Naive thymus-derived CD8-positive, alpha-beta T cell (primary cell): ENCODE results near the gene ZFP62. TPM values are rescaled to one million over a fixed set of nuclear protein-coding genes. Genes with fewer than 3 reads are reported as not detected.
"Not testable (repeated sequence)": the region's sequence is repeated elsewhere in the genome, so short reads cannot be mapped to it uniquely, and the experiment has no call there.

Source experiments
- ATAC-seq, 2 donors: fragments of 150-1000 bp; cut with Tn5 transposase in 1 of 2; sonication (Bioruptor Pico), chemical (Tn5 transposase) in 1 of 2; 1 replicate in 1 of 2; 2 replicates in 1 of 2; pipeline ENCODE4 v1.10.0; 2021; ENCODE audit warnings: mild to moderate bottlenecking in 2 of 2, moderate library complexity in 2 of 2
- POLR2A ChIA-PET: fragments of 350-600 bp; sonication (Branson Sonifier 250); formaldehyde crosslinking; loops from one replicate; lab custom pipeline; 2021; ENCODE audit warnings: antibody characterized with exemption; lab: Charles Lee
- DNase-seq, 10 donors: peaks; one replicate each; pipeline versions ENCODE4 v3.0.0 to v3.0.0-alpha.2; 2020 to 2022
- H3K27ac Mint-ChIP-seq, 10 donors: one replicate each; pipeline ENCODE4 v1.8.0; 2020 to 2022; ENCODE audit warnings: mild to moderate bottlenecking in 10 of 10, mixed read lengths in 10 of 10, moderate library complexity in 4 of 10, inconsistent platforms in 1 of 10
- H3K27me3 Mint-ChIP-seq, 5 donors: one replicate each; pipeline ENCODE4 v1.8.0; 2021 to 2022; ENCODE audit warnings: mixed read lengths in 5 of 5
- H3K36me3 Mint-ChIP-seq, 3 donors: one replicate each; pipeline ENCODE4 v1.8.0; 2020 to 2022; ENCODE audit warnings: mixed read lengths in 3 of 3, mild to moderate bottlenecking in 2 of 3, inconsistent platforms in 1 of 3
- H3K4me1 Mint-ChIP-seq, 4 donors: one replicate each; pipeline ENCODE4 v1.8.0; 2021 to 2022; ENCODE audit warnings: mixed read lengths in 4 of 4
- H3K4me3 Mint-ChIP-seq, 10 donors: one replicate each; pipeline ENCODE4 v1.8.0; 2020 to 2022; ENCODE audit warnings: mild to moderate bottlenecking in 10 of 10, mixed read lengths in 10 of 10, moderate library complexity in 6 of 10, inconsistent platforms in 1 of 10
- H3K9me3 Mint-ChIP-seq, 9 donors: one replicate each; pipeline ENCODE4 v1.8.0; 2020 to 2022; ENCODE audit warnings: mixed read lengths in 9 of 9, mild to moderate bottlenecking in 3 of 9, inconsistent platforms in 1 of 9, moderate library complexity in 1 of 9
- polyA plus RNA-seq, 3 donors: library from polyadenylated mRNA; unstranded; fragments of 300-500 nt; fragmentation: Illumina TruSeq; gene quantifications; one replicate each; pipeline ENCODE4 v1.2.3, GENCODE V29; 2021
- total RNA-seq, 8 experiments: library from RNA in 2 of 8; stranded (reverse) in 2 of 8; gene quantifications; one replicate each; pipeline ENCODE4 v1.2.3 and lab custom pipeline; 2021 to 2026

ZFP62 gene
- total and polyA plus RNA-seq, 5 experiments from 2014 or later = 20.0 to 74.4 (median 26.0) TPM

GRCh38 chr5:180827374-180827773 is 33.7 kb downstream of the ZFP62 start:
- not testable (repeated sequence) for H3K9me3 Mint-ChIP-seq, H3K4me3 Mint-ChIP-seq, H3K27me3 Mint-ChIP-seq, ATAC-seq, DNase-seq
- peak overlapping the region in 2 of 10 donors; percentile 15 to 34 for H3K27ac Mint-ChIP-seq
- POLR2A ChIA-PET = interaction anchor here (1.0 to 4.8 kb wide), 3 partner anchors 9 to 18 kb away, joined by 3 to 28 read pairs (median 5); no protein-coding TSS in a partner anchor
- H3K36me3 Mint-ChIP-seq = peaks cover 4 to 19% (median 13%) of the 10 kb centered on the region in 3 donors
- H3K4me1 Mint-ChIP-seq = peaks cover 22 to 56% (median 52%) of the 10 kb centered on the region in 4 donors

DNA sequence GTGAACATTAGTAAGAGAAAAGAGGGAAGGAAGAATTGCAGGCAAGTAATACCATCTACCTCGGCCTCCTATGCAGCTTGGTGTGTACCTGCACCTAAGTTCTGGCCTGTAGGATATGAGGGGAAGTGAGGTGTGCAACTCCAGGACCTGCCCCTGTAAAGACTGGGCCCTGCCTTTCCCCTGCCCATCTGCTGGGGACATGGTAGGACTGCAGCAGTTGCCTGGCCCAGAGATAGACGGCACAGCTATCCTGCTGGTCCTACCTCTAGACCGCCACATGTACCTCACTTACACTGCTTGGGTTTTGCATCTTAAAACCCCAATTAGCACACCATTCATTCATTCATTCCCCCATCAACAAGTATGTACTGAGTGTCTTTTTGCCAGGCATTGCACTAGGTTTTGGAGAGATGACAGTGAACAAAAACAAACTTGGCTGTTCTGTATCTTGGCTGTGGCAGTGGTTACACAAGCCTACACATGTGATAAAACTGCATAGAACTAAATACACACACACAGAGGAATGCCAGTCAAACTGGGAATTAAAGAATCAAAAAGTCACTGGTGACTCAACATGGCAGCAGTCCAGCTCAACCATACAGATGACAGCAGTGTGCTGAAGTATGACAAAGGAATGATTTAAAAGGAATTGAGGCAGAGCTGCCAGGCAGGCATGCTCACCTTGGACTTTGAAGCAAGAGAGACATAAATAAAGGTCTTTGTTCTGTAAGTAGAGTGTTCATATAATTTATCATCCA is 35.1 kb downstream of the ZFP62 start:
- Mint-ChIP-seq H3K4me1 (peaks cover 21 to 52% (median 44%) of the 10 kb centered on the region in 4 donors), H3K27ac (peak overlapping the region in 5 of 10 donors; percentile 15 to 53 (median 46)), H3K27me3 (no peaks in the 10 kb centered on the region), H3K4me3 (peak overlapping the region in 1 of 10 donors; percentile 33), H3K9me3 (peaks cover 0 to 5% (median 0%) of the 10 kb centered on the region in 9 donors), H3K36me3 (peaks cover 4 to 19% (median 13%) of the 10 kb centered on the region in 3 donors)
- ATAC-seq (no peak), DNase-seq (no peak)
- POLR2A ChIA-PET = interaction anchor here (0.6 to 4.8 kb wide), 6 partner anchors 8 to 32 kb away, joined by 3 to 28 read pairs (median 6); no protein-coding TSS in a partner anchor

GRCh38 chr5:180824630-180825476 is 36.2 kb downstream of the ZFP62 start:
- ATAC-seq (no peak), DNase-seq (no peak)
- H3K4me3 Mint-ChIP-seq = peak overlapping the region in 4 of 10 donors; percentile 30 to 47 (median 38)
- no peaks in the 10 kb centered on the region for H3K27me3 Mint-ChIP-seq
- POLR2A ChIA-PET = interaction anchor here (0.8 to 4.8 kb wide), 5 partner anchors 9 to 21 kb away, joined by 3 to 28 read pairs (median 4); no protein-coding TSS in a partner anchor
- H3K36me3 Mint-ChIP-seq = peaks cover 0 to 11% (median 8%) of the 10 kb centered on the region in 3 donors
- peaks cover 13 to 52% (median 34%) of the 10 kb centered on the region in 4 donors for H3K4me1 Mint-ChIP-seq
- peak overlapping the region in 5 of 10 donors; percentile 26 to 75 (median 53) for H3K27ac Mint-ChIP-seq
- peaks cover 0 to 4% (median 0%) of the 10 kb centered on the region in 9 donors for H3K9me3 Mint-ChIP-seq

DNA sequence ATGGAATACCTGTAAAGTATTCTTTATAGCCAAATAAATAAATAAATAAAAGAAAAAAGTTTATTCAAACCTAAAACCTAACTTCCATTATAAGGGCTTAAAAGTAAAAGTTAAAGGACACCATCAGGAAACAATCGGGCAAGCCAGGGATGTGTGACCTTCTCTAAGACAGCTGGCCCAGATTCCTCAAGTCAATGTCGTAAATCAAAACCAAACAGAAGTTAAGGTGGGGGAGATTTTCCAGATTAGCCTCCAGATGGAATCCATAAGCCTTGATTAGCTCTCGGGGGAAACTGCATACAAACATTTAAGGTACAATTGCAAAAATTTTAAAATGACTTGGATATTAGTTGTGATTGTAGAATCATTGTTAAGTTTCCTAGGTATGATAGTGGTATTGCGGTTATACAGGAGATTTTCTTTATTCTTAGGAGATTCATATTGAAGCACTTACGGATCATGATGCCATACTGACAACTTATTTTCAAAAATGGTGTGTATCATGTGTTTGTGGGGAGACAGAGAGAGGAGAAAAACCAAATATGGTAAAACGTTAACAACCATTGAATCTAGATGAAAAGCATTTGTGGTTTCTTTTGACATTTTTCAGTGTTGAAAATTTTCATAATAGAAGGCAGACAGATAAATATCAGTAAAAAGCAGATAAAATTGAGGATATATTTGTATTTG is 37.0 kb downstream of the ZFP62 start:
- Mint-ChIP-seq H3K4me3 (peak overlapping the region in 6 of 10 donors; percentile 1 to 45 (median 8)), H3K9me3 (peaks cover 0 to under 1% (median 0%) of the 10 kb centered on the region in 9 donors), H3K4me1 (peaks cover 10 to 44% (median 28%) of the 10 kb centered on the region in 4 donors), H3K27me3 (no peaks in the 10 kb centered on the region), H3K36me3 (peaks cover 0 to 4% (median 3%) of the 10 kb centered on the region in 3 donors), H3K27ac (peak overlapping the region in 4 of 10 donors; percentile 19 to 33 (median 26))
- ATAC-seq = peak; percentile 20 to 52
- POLR2A ChIA-PET = interaction anchor here (0.8 to 4.8 kb wide), 3 partner anchors 7 to 14 kb away, joined by 3 to 28 read pairs (median 6); no protein-coding TSS in a partner anchor
- DNase-seq = peak in 1 of 10 donors; percentile 28

- Mint-ChIP-seq H3K4me1 (peaks cover 12 to 40% (median 29%) of the 10 kb centered on the region in 4 donors), H3K27me3 (no peaks in the 10 kb centered on the region), H3K9me3 (no peaks in the 10 kb centered on the region), H3K4me3 (no peak overlapping the region), H3K36me3 (peaks cover 0 to 3% (median under 1%) of the 10 kb centered on the region in 3 donors), H3K27ac (no peak overlapping the region)
- DNase-seq (no peak), ATAC-seq (no peak)
- POLR2A ChIA-PET = interaction anchor here (1.1 to 4.8 kb wide), 2 partner anchors 8 to 14 kb away, joined by 6 to 28 read pairs; no protein-coding TSS in a partner anchor
Observed at GRCh38 chr5:180823346-180823745, 37.7 kb downstream of the ZFP62 start.

DNA sequence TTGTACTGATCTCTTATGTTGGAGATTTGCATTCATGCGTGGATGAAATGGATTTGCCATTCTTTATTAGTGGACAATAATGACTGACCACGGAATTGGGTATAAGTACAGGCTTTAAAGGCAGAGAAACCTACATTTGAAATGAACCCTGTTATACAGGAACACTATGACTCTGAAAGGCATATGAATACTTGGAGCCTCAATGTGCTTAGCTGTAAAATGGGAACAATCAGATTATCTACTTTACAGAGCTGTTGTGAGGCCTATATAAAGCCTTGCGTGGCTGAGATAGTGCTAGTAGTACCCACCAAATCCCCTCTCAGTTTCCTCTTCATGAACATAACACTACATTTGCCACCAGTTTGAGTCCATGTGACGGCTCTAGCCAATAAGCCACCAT is 39.5 kb downstream of the ZFP62 start:
- no peak for ATAC-seq
- no peaks in the 10 kb centered on the region for H3K9me3 Mint-ChIP-seq
- peaks cover 0 to 2% (median 0%) of the 10 kb centered on the region in 3 donors for H3K36me3 Mint-ChIP-seq
- peak overlapping the region in 1 of 10 donors; percentile 40 for H3K4me3 Mint-ChIP-seq
- H3K27me3 Mint-ChIP-seq = no peaks in the 10 kb centered on the region
- H3K4me1 Mint-ChIP-seq = peaks cover 22 to 58% (median 40%) of the 10 kb centered on the region in 4 donors
- DNase-seq = no peak
- POLR2A ChIA-PET = interaction anchor here (0.7 to 1.5 kb wide), 3 partner anchors 8 to 18 kb away, joined by 3 read pairs; no protein-coding TSS in a partner anchor
- peak overlapping the region in 1 of 10 donors; percentile 67 for H3K27ac Mint-ChIP-seq

GRCh38 chr5:180820788-180821321 is 40.2 kb downstream of the ZFP62 start:
- POLR2A ChIA-PET = interaction anchor here (0.7 to 1.5 kb wide), 3 partner anchors 8 to 18 kb away, joined by 3 read pairs; no protein-coding TSS in a partner anchor
- DNase-seq = no peak
- no peak for ATAC-seq
- Mint-ChIP-seq H3K27me3 (no peaks in the 10 kb centered on the region), H3K9me3 (no peaks in the 10 kb centered on the region), H3K27ac (peak overlapping the region in 1 of 10 donors; percentile 67), H3K4me3 (no peak overlapping the region), H3K36me3 (no peaks in the 10 kb centered on the region), H3K4me1 (peaks cover 23 to 60% (median 38%) of the 10 kb centered on the region in 4 donors)

- POLR2A ChIA-PET = interaction anchor here (1.1 to 21.8 kb wide), 5 partner anchors 8 to 16 kb away, joined by 5 to 642 read pairs (median 8); partner anchors contain the start of gene MGAT1
- ATAC-seq = no peak
- no peak overlapping the region for H3K4me3 Mint-ChIP-seq
- H3K4me1 Mint-ChIP-seq = peaks cover 21 to 59% (median 36%) of the 10 kb centered on the region in 4 donors
- H3K27ac Mint-ChIP-seq = peak overlapping the region in 2 of 10 donors; percentile 33 to 60
- no peaks in the 10 kb centered on the region for H3K27me3 Mint-ChIP-seq
- H3K9me3 Mint-ChIP-seq = no peaks in the 10 kb centered on the region
- DNase-seq = no peak
- H3K36me3 Mint-ChIP-seq = no peaks in the 10 kb centered on the region
Observed at GRCh38 chr5:180818677-180819341, 42.3 kb downstream of the ZFP62 start.

- H3K4me1 Mint-ChIP-seq = peaks cover 25 to 63% (median 39%) of the 10 kb centered on the region in 4 donors
- no peaks in the 10 kb centered on the region for H3K27me3 Mint-ChIP-seq
- no peak for ATAC-seq
- peak overlapping the region in 7 of 10 donors; percentile 4 to 79 (median 57) for H3K27ac Mint-ChIP-seq
- peak overlapping the region in 4 of 10 donors; percentile 20 to 62 (median 44) for H3K4me3 Mint-ChIP-seq
- no peaks in the 10 kb centered on the region for H3K9me3 Mint-ChIP-seq
- POLR2A ChIA-PET = interaction anchor here (1.1 to 21.8 kb wide), 5 partner anchors 9 to 15 kb away, joined by 5 to 642 read pairs (median 8); partner anchors contain the start of gene MGAT1
- no peak for DNase-seq
- H3K36me3 Mint-ChIP-seq = no peaks in the 10 kb centered on the region
Observed at GRCh38 chr5:180817893-180818674, 43.0 kb downstream of the ZFP62 start.
